ENCODE measurements around the gene DMC1.
"Not testable (repeated sequence)": the region's sequence is repeated elsewhere in the genome, so short reads cannot be mapped to it uniquely, and the experiment has no call there.

The DMC1 gene

GRCh38 chr22:38569972-38570778 lies at the start of gene DMC1:
Gene DMC1 (minus strand): TSS chr22:38570183. CDS start chr22:38568256, 1,927 bp downstream.
- DNase-seq (ENCODE audit: low read depth): no peak

GRCh38 chr22:38618682-38619081 lies 48.7 kb upstream of the DMC1 start:
- DNase-seq (ENCODE audit: low read depth): no peak

- no peak for DNase-seq (ENCODE audit: low read depth)
Measured at GRCh38 chr22:38618258-38618657, 48.3 kb upstream of the DMC1 start.

- not testable (repeated sequence) for DNase-seq (ENCODE audit: low read depth)
Measured at GRCh38 chr22:38615064-38615405, 45.1 kb upstream of the DMC1 start.

- DNase-seq (ENCODE audit: low read depth): no peak
Measured at GRCh38 chr22:38614332-38615063, 44.5 kb upstream of the DMC1 start.

GRCh38 chr22:38613588-38613987 lies 43.6 kb upstream of the DMC1 start:
- DNase-seq (ENCODE audit: low read depth): no peak

- DNase-seq (ENCODE audit: low read depth): no peak
Measured at GRCh38 chr22:38612217-38613006, 42.4 kb upstream of the DMC1 start.

- DNase-seq (ENCODE audit: low read depth): no peak
Measured at GRCh38 chr22:38611559-38611958, 41.6 kb upstream of the DMC1 start.

GRCh38 chr22:38610234-38610633 lies 40.3 kb upstream of the DMC1 start:
- no peak for DNase-seq (ENCODE audit: low read depth)

- DNase-seq (ENCODE audit: low read depth): no peak
Measured at GRCh38 chr22:38608992-38609750, 39.2 kb upstream of the DMC1 start.

GRCh38 chr22:38607680-38608079 lies 37.7 kb upstream of the DMC1 start:
- DNase-seq (ENCODE audit: low read depth): no peak

GRCh38 chr22:38602166-38602565 lies 32.2 kb upstream of the DMC1 start:
- DNase-seq (ENCODE audit: low read depth): no peak

GRCh38 chr22:38601221-38601764 lies 31.3 kb upstream of the DMC1 start:
- DNase-seq (ENCODE audit: low read depth): no peak

- no peak for DNase-seq (ENCODE audit: low read depth)
Measured at GRCh38 chr22:38599466-38599865, 29.5 kb upstream of the DMC1 start.

- not testable (repeated sequence) for DNase-seq (ENCODE audit: low read depth)
Measured at GRCh38 chr22:38582923-38583322, 12.9 kb upstream of the DMC1 start.

GRCh38 chr22:38578505-38578904 lies 8.5 kb upstream of the DMC1 start:
- DNase-seq (ENCODE audit: low read depth): no peak

- no peak for DNase-seq (ENCODE audit: low read depth)
Measured at GRCh38 chr22:38572065-38572464, 2.1 kb upstream of the DMC1 start.

GRCh38 chr22:38570779-38571364 lies 889 bp upstream of the DMC1 start:
- no peak for DNase-seq (ENCODE audit: low read depth)

GRCh38 chr22:38569181-38569971 lies 607 bp downstream of the DMC1 start:
- DNase-seq (ENCODE audit: low read depth): no peak

- no peak for DNase-seq (ENCODE audit: low read depth)
Measured at GRCh38 chr22:38567531-38568285, 2.3 kb downstream of the DMC1 start.

Measured in GM04503 (cell line).